SU-DHL-6 (cell line): ENCODE results near the gene OR11H12.
"Not testable (repeated sequence)": the region's sequence is repeated elsewhere in the genome, so short reads cannot be mapped to it uniquely, and the experiment has no call there.

Experiments
- EZH2phosphoT487 ChIP-seq: fragments of 200-600 bp; sonication (generic), shearing (Covaris generic); conservative IDR thresholded peaks from 2 replicates; pipeline ENCODE4 v1.6.1; 2018; ENCODE audit warnings: mild to moderate bottlenecking, antibody characterized with exemption, low read length, moderate library complexity, mixed read lengths
- TF ChIP-seq, protein P1 (sequence below): fragments of 200-600 bp; sonication (generic); IDR thresholded peaks from one replicate; pipeline ENCODE4 v1.5.1; 2017; ENCODE audit warnings: antibody characterized with exemption, mild to moderate bottlenecking, low read length, moderate library complexity; ENCODE audit not compliant: insufficient read depth, poor library complexity, severe bottlenecking

DNA sequence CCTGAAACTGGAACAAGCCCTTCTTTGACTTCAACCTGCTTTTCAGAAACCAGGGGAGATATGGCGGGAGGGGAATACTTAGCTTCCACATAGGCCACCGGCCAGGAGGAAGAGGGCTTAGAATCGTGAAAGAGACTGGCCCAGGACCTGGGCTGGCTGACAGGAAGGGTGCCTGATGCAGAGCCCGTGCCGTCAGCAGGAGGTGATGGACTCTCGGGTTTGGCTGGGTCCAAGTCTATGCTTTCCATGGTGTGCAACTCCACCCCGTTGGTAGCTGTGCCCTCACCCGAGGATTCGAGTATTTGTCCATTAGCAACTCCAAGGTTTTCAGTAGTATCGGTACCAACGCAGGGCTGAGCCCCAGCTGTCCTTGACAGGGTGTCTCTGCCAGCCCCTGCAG, 35.1 kb downstream of the OR11H12 start:
- TF ChIP-seq, protein P1, sequence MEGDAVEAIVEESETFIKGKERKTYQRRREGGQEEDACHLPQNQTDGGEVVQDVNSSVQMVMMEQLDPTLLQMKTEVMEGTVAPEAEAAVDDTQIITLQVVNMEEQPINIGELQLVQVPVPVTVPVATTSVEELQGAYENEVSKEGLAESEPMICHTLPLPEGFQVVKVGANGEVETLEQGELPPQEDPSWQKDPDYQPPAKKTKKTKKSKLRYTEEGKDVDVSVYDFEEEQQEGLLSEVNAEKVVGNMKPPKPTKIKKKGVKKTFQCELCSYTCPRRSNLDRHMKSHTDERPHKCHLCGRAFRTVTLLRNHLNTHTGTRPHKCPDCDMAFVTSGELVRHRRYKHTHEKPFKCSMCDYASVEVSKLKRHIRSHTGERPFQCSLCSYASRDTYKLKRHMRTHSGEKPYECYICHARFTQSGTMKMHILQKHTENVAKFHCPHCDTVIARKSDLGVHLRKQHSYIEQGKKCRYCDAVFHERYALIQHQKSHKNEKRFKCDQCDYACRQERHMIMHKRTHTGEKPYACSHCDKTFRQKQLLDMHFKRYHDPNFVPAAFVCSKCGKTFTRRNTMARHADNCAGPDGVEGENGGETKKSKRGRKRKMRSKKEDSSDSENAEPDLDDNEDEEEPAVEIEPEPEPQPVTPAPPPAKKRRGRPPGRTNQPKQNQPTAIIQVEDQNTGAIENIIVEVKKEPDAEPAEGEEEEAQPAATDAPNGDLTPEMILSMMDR, result not testable (repeated sequence)
- TF ChIP-seq EZH2phosphoT487, result not testable (repeated sequence)
